Mesendoderm (in vitro differentiated cells): ENCODE data around the gene CYSTM1.

Experiments used
- DNase-seq: peaks from one replicate; pipeline ENCODE4 v3.0.0; 2013
- H2AK5ac ChIP-seq: 2 replicates; pipeline ENCODE4 v1.6.1; 2013; ENCODE audit warnings: low read length, inconsistent platforms
- H2BK120ac ChIP-seq: 2 replicates; pipeline ENCODE4 v1.6.1; 2013; ENCODE audit warnings: low read depth, mild to moderate bottlenecking, low read length, moderate library complexity, mixed read lengths
- H2BK15ac ChIP-seq: replicated peaks from 2 replicates; pipeline ENCODE4 v1.6.1; 2013; ENCODE audit warnings: low read depth, mild to moderate bottlenecking, moderate library complexity
- H2BK5ac ChIP-seq: 2 replicates; pipeline ENCODE4 v1.6.1; 2013; ENCODE audit warnings: low read length, inconsistent platforms
- H3K18ac ChIP-seq: 2 replicates; pipeline ENCODE4 v1.6.1; 2013; ENCODE audit warnings: mild to moderate bottlenecking, low read length, mixed read lengths
- H3K23ac ChIP-seq: one replicate; pipeline ENCODE4 v1.6.1; 2013; ENCODE audit warnings: low read length
- H3K27ac ChIP-seq: 2 replicates; pipeline ENCODE4 v1.5.1; 2013; ENCODE audit warnings: low read depth, mild to moderate bottlenecking, inconsistent platforms, low read length, moderate library complexity
- H3K27me3 ChIP-seq: 2 replicates; pipeline ENCODE4 v1.6.1; 2013; ENCODE audit warnings: low read length, control low read depth, mild to moderate bottlenecking, inconsistent platforms; ENCODE audit not compliant: insufficient read depth, poor library complexity
- H3K36me3 ChIP-seq: 2 replicates; pipeline ENCODE4 v1.6.1; 2013; ENCODE audit warnings: low read length, inconsistent platforms; ENCODE audit not compliant: control insufficient read depth, insufficient read depth
- H3K4ac ChIP-seq: one replicate; pipeline ENCODE4 v1.6.1; 2013; ENCODE audit warnings: low read depth, mild to moderate bottlenecking, low read length, moderate library complexity
- H3K4me1 ChIP-seq: 2 replicates; pipeline ENCODE4 v1.6.1; 2013; ENCODE audit warnings: low read depth, low read length, inconsistent platforms; ENCODE audit not compliant: control insufficient read depth
- H3K4me2 ChIP-seq: 2 replicates; pipeline ENCODE4 v1.6.1; 2013; ENCODE audit warnings: low read length
- H3K4me3 ChIP-seq: 2 replicates; pipeline ENCODE4 v1.5.1; 2013; ENCODE audit warnings: mild to moderate bottlenecking, low read length
- H3K56ac ChIP-seq: one replicate; pipeline ENCODE4 v1.6.1; 2013; ENCODE audit warnings: low read length
- H3K79me1 ChIP-seq: 2 replicates; pipeline ENCODE4 v1.6.1; 2013; ENCODE audit warnings: low read length, inconsistent platforms
- H3K79me2 ChIP-seq: 2 replicates; pipeline ENCODE4 v1.6.1; 2013; ENCODE audit warnings: mild to moderate bottlenecking, low read length; ENCODE audit not compliant: control insufficient read depth, insufficient read depth
- H3K9ac ChIP-seq: 2 replicates; pipeline ENCODE4 v1.6.1; 2013; ENCODE audit warnings: low read length, inconsistent platforms
- H4K5ac ChIP-seq: one replicate; pipeline ENCODE4 v1.6.1; 2013; ENCODE audit warnings: low read length
- H4K8ac ChIP-seq: one replicate; pipeline ENCODE4 v1.6.1; 2013; ENCODE audit warnings: low read depth, mild to moderate bottlenecking, control low read depth, low read length, moderate library complexity
- WGBS: extraction: QIAGEN DNeasy Blood & Tissue Kit; methylation state at CpG from one replicate; pipeline ENCODE4 v1.1.7; 2013; ENCODE audit warnings: low lambda C conversion rate, missing lambda C conversion rate; ENCODE audit not compliant: insufficient coverage; ENCODE audit errors: extremely low coverage; 5-methylcytosine and 5-hydroxymethylcytosine counted together

CYSTM1 gene

DNA sequence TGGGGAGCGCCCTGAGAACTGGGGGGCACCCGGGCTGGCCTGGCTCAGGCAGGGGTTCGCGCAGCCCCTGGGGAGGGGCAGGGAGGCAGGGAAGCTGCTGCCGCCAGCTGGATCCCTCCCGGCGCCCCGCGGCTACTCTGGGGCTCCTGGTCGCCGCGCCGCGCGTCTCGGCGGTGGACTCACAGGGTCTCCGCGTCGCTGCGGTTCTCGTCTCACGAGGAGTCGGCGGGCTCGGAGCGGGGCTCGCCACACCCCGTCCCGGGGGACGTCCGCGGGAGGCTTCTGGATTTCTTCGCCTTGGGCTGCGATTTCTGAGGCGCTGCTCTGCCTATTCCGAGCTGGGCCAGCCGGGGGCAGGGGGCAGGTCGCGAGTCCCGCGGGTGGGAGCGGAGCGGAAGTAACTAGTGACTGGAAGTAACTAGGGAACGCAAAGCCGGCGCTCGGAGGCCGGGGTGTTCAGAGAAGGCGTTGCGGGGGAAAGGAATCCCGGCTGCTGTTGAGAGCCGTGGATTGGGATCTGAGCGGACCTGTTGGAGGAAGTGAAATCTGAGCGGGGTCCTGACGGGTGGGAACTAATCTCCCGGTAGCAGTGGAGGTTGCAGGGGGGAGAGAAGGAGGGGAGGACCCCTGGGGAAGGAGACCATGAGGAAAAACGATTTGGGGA, 511 bp downstream of the CYSTM1 start:
- H2AK5ac ChIP-seq: no peak overlapping the region
- no peaks in the 10 kb centered on the region for H3K27me3 ChIP-seq
- peak overlapping the region; percentile 78 for H3K4me2 ChIP-seq
- no peak overlapping the region for H3K23ac ChIP-seq
- peak overlapping the region; percentile 71 for H3K27ac ChIP-seq
- no peak overlapping the region for H2BK15ac ChIP-seq
- H2BK120ac ChIP-seq: no peak overlapping the region
- peak overlapping the region; percentile 75 for H3K9ac ChIP-seq
- H3K36me3 ChIP-seq: no peaks in the 10 kb centered on the region
- peaks cover 3% of the 10 kb centered on the region for H3K79me1 ChIP-seq
- H3K18ac ChIP-seq: peak overlapping the region; percentile 69
- H2BK5ac ChIP-seq: no peak overlapping the region
- H3K4me1 ChIP-seq: peaks cover 3% of the 10 kb centered on the region
- no peak overlapping the region for H3K4ac ChIP-seq
- no peaks in the 10 kb centered on the region for H3K79me2 ChIP-seq
- H3K56ac ChIP-seq: peak overlapping the region; percentile 86
- no CpG with 5 or more reads among the region's 58 CpGs for WGBS
- peak overlapping the region; percentile 68 for H3K4me3 ChIP-seq
- peak overlapping the region; percentile 81 for H4K5ac ChIP-seq
- DNase-seq: peak; percentile 84
- no peak overlapping the region for H4K8ac ChIP-seq

DNA sequence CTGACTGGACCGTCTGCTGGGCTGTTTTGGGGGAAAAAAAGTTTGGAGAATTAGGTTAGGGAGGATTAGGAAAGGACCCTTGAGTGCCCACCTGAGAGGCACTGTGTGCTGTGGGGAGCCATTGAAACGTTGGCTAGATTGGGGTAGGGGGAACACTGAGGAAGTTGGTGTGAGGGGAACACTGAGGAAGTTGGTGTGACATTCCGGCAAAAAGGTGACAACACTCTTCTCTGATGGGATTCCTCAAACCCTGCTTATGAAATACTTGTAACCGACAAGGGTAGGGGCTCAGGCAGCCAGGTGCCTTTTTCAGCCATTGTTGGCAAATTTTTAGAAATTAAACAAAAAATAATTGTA, 1.0 kb downstream of the CYSTM1 start:
- Histone ChIP-seq H4K5ac (peak overlapping the region; percentile 81), H4K8ac (no peak overlapping the region), H3K23ac (no peak overlapping the region), H2AK5ac (no peak overlapping the region), H2BK5ac (peak overlapping the region; percentile 57), H3K9ac (peak overlapping the region; percentile 75), H3K56ac (peak overlapping the region; percentile 86), H3K4ac (no peak overlapping the region), H3K79me1 (peaks cover 3% of the 10 kb centered on the region), H2BK15ac (no peak overlapping the region), H3K4me2 (peak overlapping the region; percentile 78), H3K36me3 (no peaks in the 10 kb centered on the region), H3K79me2 (no peaks in the 10 kb centered on the region), H3K27ac (peak overlapping the region; percentile 71), H3K18ac (peak overlapping the region; percentile 69), H3K27me3 (no peaks in the 10 kb centered on the region), H3K4me1 (peaks cover 3% of the 10 kb centered on the region), H2BK120ac (no peak overlapping the region), H3K4me3 (peak overlapping the region; percentile 68)
- peak; percentile 72 for DNase-seq
- no CpG with 5 or more reads among the region's 4 CpGs for WGBS

DNA sequence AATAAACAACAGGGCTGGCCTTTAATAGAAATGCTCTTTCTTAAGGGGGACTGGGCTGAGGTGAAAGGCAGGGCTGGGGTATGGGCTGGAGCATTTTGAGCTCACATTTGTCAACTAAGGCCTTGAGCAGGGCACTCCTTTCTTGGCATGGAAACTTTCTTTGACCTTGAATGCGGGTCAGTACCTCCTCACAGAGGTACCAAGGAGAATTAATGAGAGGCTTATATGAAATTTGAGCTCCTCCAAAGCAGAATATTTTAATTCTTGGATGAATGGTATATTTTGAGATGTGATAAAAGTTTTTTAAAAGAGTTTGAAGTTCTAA, 3.1 kb downstream of the CYSTM1 start:
- Histone ChIP-seq H3K4me1 (peaks cover 3% of the 10 kb centered on the region), H3K4me3 (no peak overlapping the region), H2BK15ac (no peak overlapping the region), H2BK5ac (no peak overlapping the region), H3K4me2 (no peak overlapping the region), H3K27ac (no peak overlapping the region), H4K5ac (no peak overlapping the region), H3K56ac (no peak overlapping the region), H3K4ac (no peak overlapping the region), H2BK120ac (no peak overlapping the region), H3K23ac (no peak overlapping the region), H3K79me2 (no peaks in the 10 kb centered on the region), H3K18ac (no peak overlapping the region), H2AK5ac (no peak overlapping the region), H3K36me3 (no peaks in the 10 kb centered on the region), H3K79me1 (peaks cover 3% of the 10 kb centered on the region), H3K27me3 (no peaks in the 10 kb centered on the region), H3K9ac (no peak overlapping the region), H4K8ac (no peak overlapping the region)
- DNase-seq: no peak
- WGBS: no CpG with 5 or more reads among the region's 1 CpG

DNA sequence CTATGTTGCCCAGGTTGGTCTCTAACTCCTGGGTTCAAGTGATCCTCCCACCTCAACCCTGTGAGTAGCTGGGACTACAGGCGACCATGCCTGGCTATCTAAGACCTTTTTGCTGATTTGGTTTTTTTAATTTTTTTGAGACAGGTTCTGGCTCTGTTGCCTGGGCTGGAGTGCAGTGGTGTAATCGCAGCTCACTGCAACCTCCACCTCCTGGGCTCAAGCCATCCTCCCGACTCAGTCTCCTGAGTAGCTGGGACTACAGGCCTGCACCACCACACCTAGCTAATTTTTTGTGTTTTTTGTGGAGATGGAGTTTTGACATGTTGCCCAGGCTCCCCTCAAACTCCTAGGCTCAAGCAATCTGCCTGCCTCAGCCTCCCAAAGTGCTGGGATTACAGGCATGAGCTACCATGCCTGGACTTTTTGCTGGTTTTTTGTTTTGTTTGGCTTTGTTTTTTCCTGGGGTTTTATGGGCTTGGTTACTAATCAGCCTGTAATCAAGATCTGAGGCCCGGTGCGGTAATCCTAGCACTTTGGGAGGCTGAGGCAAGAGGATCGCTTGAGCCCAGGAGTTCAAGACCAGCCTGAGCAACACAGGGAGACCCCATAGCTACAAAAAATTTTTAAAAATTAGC, 3.6 kb downstream of the CYSTM1 start:
- H3K56ac ChIP-seq: no peak overlapping the region
- H3K18ac ChIP-seq: no peak overlapping the region
- no peak overlapping the region for H4K5ac ChIP-seq
- H3K23ac ChIP-seq: no peak overlapping the region
- H2BK120ac ChIP-seq: no peak overlapping the region
- no peak overlapping the region for H3K9ac ChIP-seq
- H2BK15ac ChIP-seq: no peak overlapping the region
- H3K27ac ChIP-seq: no peak overlapping the region
- no peak for DNase-seq
- WGBS: no CpG with 5 or more reads among the region's 6 CpGs
- no peak overlapping the region for H2BK5ac ChIP-seq
- no peak overlapping the region for H2AK5ac ChIP-seq
- H3K79me1 ChIP-seq: peaks cover 6% of the 10 kb centered on the region
- no peaks in the 10 kb centered on the region for H3K36me3 ChIP-seq
- no peaks in the 10 kb centered on the region for H3K79me2 ChIP-seq
- peaks cover 7% of the 10 kb centered on the region for H3K4me1 ChIP-seq
- H4K8ac ChIP-seq: no peak overlapping the region
- no peak overlapping the region for H3K4me3 ChIP-seq
- H3K27me3 ChIP-seq: no peaks in the 10 kb centered on the region
- H3K4ac ChIP-seq: no peak overlapping the region
- no peak overlapping the region for H3K4me2 ChIP-seq

DNA sequence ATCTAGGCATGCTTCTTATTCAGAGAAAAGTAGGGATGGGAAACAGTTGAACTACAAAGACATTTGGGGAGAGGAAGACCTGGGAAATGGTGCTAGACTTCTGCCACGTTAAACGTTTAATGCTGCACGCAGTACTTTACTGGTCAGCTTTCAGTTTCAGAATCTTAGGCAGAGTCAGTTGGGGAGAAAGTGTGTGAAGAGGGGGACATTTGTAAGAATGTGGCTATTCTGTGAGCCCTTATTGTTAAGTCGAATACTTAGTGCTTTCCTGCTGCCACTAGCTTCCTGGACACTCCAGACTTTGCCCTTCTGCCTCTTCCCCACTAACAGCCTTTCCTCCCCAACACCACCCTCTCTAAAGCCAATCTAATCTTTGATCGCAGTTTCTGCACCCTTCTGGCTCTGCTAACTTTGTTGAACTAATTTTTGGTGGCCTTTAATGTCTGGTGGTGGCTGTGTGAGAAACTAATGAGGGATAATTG, 6.1 kb downstream of the CYSTM1 start:
- Histone ChIP-seq H3K4me1 (peaks cover 9% of the 10 kb centered on the region), H3K27me3 (no peaks in the 10 kb centered on the region), H2AK5ac (no peak overlapping the region), H2BK15ac (no peak overlapping the region), H3K9ac (no peak overlapping the region), H3K36me3 (no peaks in the 10 kb centered on the region), H3K4me3 (no peak overlapping the region), H3K56ac (no peak overlapping the region), H3K4me2 (no peak overlapping the region), H3K27ac (no peak overlapping the region), H3K23ac (no peak overlapping the region), H3K79me1 (peaks cover 8% of the 10 kb centered on the region), H3K79me2 (no peaks in the 10 kb centered on the region), H4K5ac (no peak overlapping the region), H3K18ac (no peak overlapping the region), H3K4ac (no peak overlapping the region), H4K8ac (no peak overlapping the region), H2BK120ac (no peak overlapping the region), H2BK5ac (no peak overlapping the region)
- no CpG with 5 or more reads among the region's 5 CpGs for WGBS
- no peak for DNase-seq
